ENCODE data around the gene NPAS4. TPM values are rescaled to one million over a fixed set of nuclear protein-coding genes. Genes with fewer than 3 reads are reported as not detected.
"Not testable (repeated sequence)": the region's sequence is repeated elsewhere in the genome, so short reads cannot be mapped to it uniquely, and the experiment has no call there.

Gene NPAS4
- total RNA-seq, 1 experiment from 2014 or later, result not detected

DNA sequence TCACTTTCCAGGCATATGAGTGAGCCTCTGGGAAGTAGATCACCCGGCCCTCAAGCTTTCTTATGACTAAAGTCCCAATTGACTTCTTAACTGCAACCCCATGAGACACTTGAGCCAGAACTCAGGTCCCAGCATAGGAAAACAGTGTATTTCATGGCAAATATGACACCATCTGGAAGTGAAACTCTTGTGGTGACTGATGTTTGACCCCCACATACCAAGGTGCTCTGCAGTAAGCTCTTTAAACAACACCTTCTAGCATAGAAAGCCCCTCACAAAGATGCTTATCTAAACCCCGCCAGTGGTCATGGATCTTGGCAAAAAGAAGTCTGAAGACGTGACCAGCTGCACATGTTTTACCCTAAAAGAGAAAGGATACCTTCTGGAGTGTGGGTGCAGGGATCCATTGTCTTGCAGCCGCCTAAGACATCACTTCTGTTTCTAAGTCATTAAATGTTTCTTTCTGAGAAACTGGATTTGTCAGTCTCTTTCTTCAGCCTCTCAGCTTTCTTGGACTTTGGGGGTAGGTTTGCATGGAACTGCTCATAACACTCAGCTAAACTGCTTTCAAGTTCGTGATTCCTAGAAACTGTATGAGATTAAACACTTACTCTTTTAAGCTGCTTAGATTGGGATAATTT lies 38.4 kb downstream of the NPAS4 start:
- H3K4me1 Mint-ChIP-seq (ENCODE audit: insufficient read depth, unreplicated experiment), result peaks cover 2% of the 10 kb centered on the region
- no TSS peak for BruUV-seq (replicated peaks)
- POLR2A ChIA-PET, result interaction anchor here (0.6 to 1.2 kb wide), 2 partner anchors 38 to 352 kb away, joined by 3 to 4 read pairs; no protein-coding TSS in a partner anchor
- intact Hi-C loops (cut with micrococcal nuclease), result no loop called here
- peaks cover 6% of the 10 kb centered on the region for H3K36me3 Mint-ChIP-seq (ENCODE audit: insufficient read depth, unreplicated experiment)
- no peaks in the 10 kb centered on the region for H3K9me3 Mint-ChIP-seq (ENCODE audit: unreplicated experiment)
- no peaks in the 10 kb centered on the region for H3K27me3 Mint-ChIP-seq (ENCODE audit: insufficient read depth, unreplicated experiment)
- TF ChIP-seq, protein P1, sequence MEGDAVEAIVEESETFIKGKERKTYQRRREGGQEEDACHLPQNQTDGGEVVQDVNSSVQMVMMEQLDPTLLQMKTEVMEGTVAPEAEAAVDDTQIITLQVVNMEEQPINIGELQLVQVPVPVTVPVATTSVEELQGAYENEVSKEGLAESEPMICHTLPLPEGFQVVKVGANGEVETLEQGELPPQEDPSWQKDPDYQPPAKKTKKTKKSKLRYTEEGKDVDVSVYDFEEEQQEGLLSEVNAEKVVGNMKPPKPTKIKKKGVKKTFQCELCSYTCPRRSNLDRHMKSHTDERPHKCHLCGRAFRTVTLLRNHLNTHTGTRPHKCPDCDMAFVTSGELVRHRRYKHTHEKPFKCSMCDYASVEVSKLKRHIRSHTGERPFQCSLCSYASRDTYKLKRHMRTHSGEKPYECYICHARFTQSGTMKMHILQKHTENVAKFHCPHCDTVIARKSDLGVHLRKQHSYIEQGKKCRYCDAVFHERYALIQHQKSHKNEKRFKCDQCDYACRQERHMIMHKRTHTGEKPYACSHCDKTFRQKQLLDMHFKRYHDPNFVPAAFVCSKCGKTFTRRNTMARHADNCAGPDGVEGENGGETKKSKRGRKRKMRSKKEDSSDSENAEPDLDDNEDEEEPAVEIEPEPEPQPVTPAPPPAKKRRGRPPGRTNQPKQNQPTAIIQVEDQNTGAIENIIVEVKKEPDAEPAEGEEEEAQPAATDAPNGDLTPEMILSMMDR (IDR thresholded peaks at IDR 0.05; ENCODE audit: unreplicated experiment), result no peak
- H3K27ac Mint-ChIP-seq (ENCODE audit: low read depth, unreplicated experiment), result no peak overlapping the region
- no peak overlapping the region for H3K4me3 Mint-ChIP-seq (ENCODE audit: unreplicated experiment)
- CTCF ChIA-PET, result interaction anchor here (0.6 kb wide), 1 partner anchor 521 kb away, joined by 3 read pairs; no protein-coding TSS in a partner anchor
- no peak for DNase-seq (ENCODE audit: unreplicated experiment)

DNA sequence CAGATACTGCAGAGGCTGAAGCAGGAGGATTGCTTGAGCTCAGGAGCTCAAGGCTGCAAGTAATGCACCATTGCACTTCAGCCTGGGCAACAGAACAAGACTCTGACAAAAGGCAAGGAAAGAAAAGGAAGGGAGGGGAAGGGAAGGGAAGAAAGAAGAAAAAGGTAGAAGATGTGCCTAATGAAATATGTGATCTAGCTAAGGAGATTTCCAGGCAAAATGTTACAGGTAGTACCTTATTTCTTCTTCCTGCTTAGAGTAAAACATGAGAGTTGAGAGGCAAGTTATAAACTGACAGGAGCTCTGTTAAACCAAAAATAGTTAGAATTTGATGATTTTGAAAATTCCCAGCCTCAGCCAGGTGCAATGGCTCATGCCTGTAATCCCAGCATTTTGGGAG lies 41.2 kb downstream of the NPAS4 start:
- ChIA-PET POLR2A (no interaction called here), CTCF (no interaction called here)
- Mint-ChIP-seq H3K27ac (ENCODE audit: low read depth, unreplicated experiment) (no peak overlapping the region), H3K36me3 (ENCODE audit: insufficient read depth, unreplicated experiment) (no peaks in the 10 kb centered on the region), H3K9me3 (ENCODE audit: unreplicated experiment) (no peaks in the 10 kb centered on the region), H3K4me3 (ENCODE audit: unreplicated experiment) (no peak overlapping the region), H3K4me1 (ENCODE audit: insufficient read depth, unreplicated experiment) (no peaks in the 10 kb centered on the region), H3K27me3 (ENCODE audit: insufficient read depth, unreplicated experiment) (no peaks in the 10 kb centered on the region)
- no peak for DNase-seq (ENCODE audit: unreplicated experiment)
- TF ChIP-seq, protein P1 (IDR thresholded peaks at IDR 0.05; ENCODE audit: unreplicated experiment), result no peak
- BruUV-seq (replicated peaks), result no TSS peak
- intact Hi-C loops (cut with micrococcal nuclease), result no loop called here

GRCh38 chr11:66462911-66463310 lies 42.1 kb downstream of the NPAS4 start:
- ChIA-PET CTCF (interaction anchor here (1.4 kb wide), 1 partner anchor 23 kb away, joined by 7 read pairs; no protein-coding TSS in a partner anchor), POLR2A (no interaction called here)
- Mint-ChIP-seq H3K4me1 (ENCODE audit: insufficient read depth, unreplicated experiment) (no peaks in the 10 kb centered on the region), H3K27ac (ENCODE audit: low read depth, unreplicated experiment) (no peak overlapping the region), H3K36me3 (ENCODE audit: insufficient read depth, unreplicated experiment) (no peaks in the 10 kb centered on the region), H3K27me3 (ENCODE audit: insufficient read depth, unreplicated experiment) (no peaks in the 10 kb centered on the region), H3K9me3 (ENCODE audit: unreplicated experiment) (no peaks in the 10 kb centered on the region), H3K4me3 (ENCODE audit: unreplicated experiment) (no peak overlapping the region)
- no TSS peak for BruUV-seq (replicated peaks)
- no peak for DNase-seq (ENCODE audit: unreplicated experiment)
- intact Hi-C loops (cut with micrococcal nuclease), result no loop called here
- TF ChIP-seq, protein P1 (IDR thresholded peaks at IDR 0.05; ENCODE audit: unreplicated experiment), result no peak

DNA sequence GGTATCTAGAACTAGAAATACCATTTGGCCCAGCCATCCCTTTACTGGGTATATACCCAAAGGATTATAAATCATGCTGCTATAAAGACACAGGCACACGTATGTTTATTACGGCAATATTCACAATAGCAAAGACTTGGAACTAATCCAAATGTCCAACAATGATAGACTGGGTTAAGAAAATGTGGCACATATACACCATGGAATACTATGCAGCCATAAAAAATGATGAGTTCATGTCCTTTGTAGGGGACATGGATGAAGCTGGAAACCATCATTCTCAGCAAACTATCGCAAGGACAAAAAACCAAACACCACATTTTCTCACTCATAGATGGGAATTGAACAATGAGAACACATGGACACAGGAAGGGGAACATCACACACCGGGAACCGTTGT lies 43.3 kb downstream of the NPAS4 start:
- H3K27ac Mint-ChIP-seq (ENCODE audit: low read depth, unreplicated experiment); BruUV-seq (replicated peaks); H3K4me1 Mint-ChIP-seq (ENCODE audit: insufficient read depth, unreplicated experiment); intact Hi-C loops (cut with micrococcal nuclease); H3K4me3 Mint-ChIP-seq (ENCODE audit: unreplicated experiment); H3K27me3 Mint-ChIP-seq (ENCODE audit: insufficient read depth, unreplicated experiment); H3K9me3 Mint-ChIP-seq (ENCODE audit: unreplicated experiment); H3K36me3 Mint-ChIP-seq (ENCODE audit: insufficient read depth, unreplicated experiment); DNase-seq (ENCODE audit: unreplicated experiment): not testable (repeated sequence)
- POLR2A ChIA-PET, result interaction anchor here (0.7 kb wide), 1 partner anchor 82 kb away, joined by 3 read pairs; the partner anchor contains the start of gene ZDHHC24
- CTCF ChIA-PET, result interaction anchor here (0.6 to 0.7 kb wide), 2 partner anchors 9 to 65 kb away, joined by 3 read pairs; no protein-coding TSS in a partner anchor

All from MCF 10A (cell line).